Activated T-helper 1 cell treated with anti-CD3 and anti-CD28 coated beads, Interleukin-12 subunit alpha, Interleukin-12 subunit beta, Interleukin-2, Interleukin-4 antibody, amounts not matched to agents 30 ng/mL and 10 ng/mL and 1 ng/mL, durations not matched to agents 14 hours and 24 hours and 36 hours (primary cell): Measurements from ENCODE around the gene SH3BP5. TPM values are rescaled to one million over a fixed set of nuclear protein-coding genes. Genes with fewer than 3 reads are reported as not detected.

Experiments used
- DNase-seq: peaks from one replicate; pipeline ENCODE4 v3.0.0; 2021; ENCODE audit warnings: low spot score
- H3K27ac Mint-ChIP-seq: one replicate; pipeline ENCODE4 v1.8.0; 2021; ENCODE audit warnings: mild to moderate bottlenecking, mixed read lengths
- H3K27me3 Mint-ChIP-seq: one replicate; pipeline ENCODE4 v1.8.0; 2022; ENCODE audit warnings: mild to moderate bottlenecking, moderate library complexity, mixed read lengths; ENCODE audit not compliant: insufficient read depth
- H3K36me3 Mint-ChIP-seq: one replicate; pipeline ENCODE4 v1.8.0; 2021; ENCODE audit warnings: low read depth, mixed read lengths
- H3K4me1 Mint-ChIP-seq: one replicate; pipeline ENCODE4 v1.8.0; 2021; ENCODE audit warnings: low read depth, mixed read lengths
- H3K4me3 Mint-ChIP-seq: one replicate; pipeline ENCODE4 v1.8.0; 2021; ENCODE audit warnings: mild to moderate bottlenecking, moderate library complexity, mixed read lengths
- H3K9me3 Mint-ChIP-seq: one replicate; pipeline ENCODE4 v1.8.0; 2021; ENCODE audit warnings: mixed read lengths
- intact Hi-C: fragments of 100-400 bp; cut with micrococcal nuclease; formaldehyde crosslinking; loops from one replicate; pipeline ENCODE4 v1.15.1; 2024
- total RNA-seq: library from RNA; stranded (reverse); gene quantifications from 2 replicates; pipeline ENCODE4 v1.2.3, GENCODE V29; 2022

The SH3BP5 gene
- total RNA-seq, 1 donor from 2014 or later = 30.3 TPM

DNA sequence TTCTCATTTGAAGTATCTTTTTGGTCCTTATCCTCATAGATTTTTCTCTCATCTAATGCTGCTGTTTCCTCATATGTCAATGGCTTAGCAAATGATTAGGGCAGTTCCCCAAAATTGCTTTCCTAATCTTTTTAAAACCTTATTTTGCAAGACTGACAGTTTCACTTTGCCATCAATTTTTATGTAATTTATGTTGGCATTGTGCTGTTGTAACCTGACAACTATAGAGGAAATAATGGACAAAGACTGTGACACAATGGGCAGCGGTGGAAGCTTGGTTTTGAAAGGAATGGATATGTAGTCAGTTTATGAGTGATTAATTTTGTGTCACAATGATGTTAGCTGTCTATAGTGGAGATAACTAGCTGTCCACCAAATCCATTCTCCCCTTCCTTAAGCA is 10.6 kb upstream of the SH3BP5 start:
- Mint-ChIP-seq H3K27ac (no peak overlapping the region), H3K4me1 (peaks cover 32% of the 10 kb centered on the region), H3K36me3 (peaks cover 4% of the 10 kb centered on the region), H3K4me3 (no peak overlapping the region), H3K9me3 (no peaks in the 10 kb centered on the region), H3K27me3 (peaks cover 4% of the 10 kb centered on the region)
- DNase-seq = no peak
- intact Hi-C loops = no loop called here

DNA sequence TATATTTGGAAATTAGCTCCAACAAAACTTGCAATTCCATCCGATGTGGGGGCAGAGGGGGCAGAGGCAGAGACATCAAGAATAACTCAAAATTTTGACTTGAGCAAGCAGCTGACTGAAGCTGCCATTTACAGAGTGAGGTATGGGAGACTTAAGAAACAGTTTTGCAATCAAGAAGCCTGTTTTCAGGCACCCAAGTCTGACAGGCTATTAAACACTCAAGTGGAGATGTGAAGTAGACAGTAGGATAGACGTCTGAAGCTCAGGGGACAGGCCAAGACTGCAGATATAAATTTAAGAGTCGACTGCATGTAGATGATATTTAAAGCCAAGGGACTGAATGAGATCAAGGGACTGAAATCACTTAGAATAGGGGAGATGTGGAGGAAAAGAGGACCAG is 9.9 kb upstream of the SH3BP5 start:
- H3K36me3 Mint-ChIP-seq = peaks cover 4% of the 10 kb centered on the region
- H3K9me3 Mint-ChIP-seq = no peaks in the 10 kb centered on the region
- H3K4me3 Mint-ChIP-seq = no peak overlapping the region
- H3K4me1 Mint-ChIP-seq = peaks cover 25% of the 10 kb centered on the region
- no peak for DNase-seq
- no peak overlapping the region for H3K27ac Mint-ChIP-seq
- intact Hi-C loops = no loop called here
- H3K27me3 Mint-ChIP-seq = peaks cover 4% of the 10 kb centered on the region

DNA sequence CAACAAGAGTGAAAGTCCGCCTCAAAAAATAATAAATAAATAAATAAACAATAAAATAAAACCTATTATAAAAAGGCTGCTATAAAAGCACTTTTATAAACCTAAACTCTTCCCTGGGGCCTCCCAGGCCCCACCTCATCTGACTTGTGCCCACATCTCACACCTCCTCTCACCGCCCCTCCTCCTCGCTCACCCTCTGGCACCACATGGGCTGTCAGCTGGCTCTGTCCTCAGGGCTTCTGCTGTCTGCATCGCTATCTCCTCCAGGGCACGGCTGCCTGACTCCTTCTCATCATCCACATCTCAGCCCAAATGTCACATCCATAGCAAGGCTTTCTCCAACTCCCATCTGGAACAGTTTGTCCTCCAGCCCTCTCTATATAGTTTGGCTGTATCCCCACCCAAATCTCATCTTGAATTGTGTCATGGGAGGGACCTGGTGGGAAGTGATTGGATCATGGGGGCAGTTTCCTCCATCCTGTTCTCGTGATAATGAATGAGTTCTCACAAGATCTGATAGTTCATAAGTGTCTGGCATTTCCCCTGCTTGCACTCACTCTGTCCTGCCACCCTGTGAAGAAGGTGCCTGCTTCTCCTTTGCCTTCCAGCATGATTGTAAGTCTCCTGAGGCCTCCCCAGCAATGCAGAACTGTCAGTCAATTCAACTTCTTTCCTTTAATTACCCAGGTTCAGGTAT is 8.8 kb upstream of the SH3BP5 start:
- H3K4me1 Mint-ChIP-seq = peaks cover 20% of the 10 kb centered on the region
- no peak for DNase-seq
- H3K27ac Mint-ChIP-seq = no peak overlapping the region
- H3K9me3 Mint-ChIP-seq = no peaks in the 10 kb centered on the region
- H3K4me3 Mint-ChIP-seq = no peak overlapping the region
- intact Hi-C loops = no loop called here
- H3K36me3 Mint-ChIP-seq = no peaks in the 10 kb centered on the region
- H3K27me3 Mint-ChIP-seq = no peaks in the 10 kb centered on the region

DNA sequence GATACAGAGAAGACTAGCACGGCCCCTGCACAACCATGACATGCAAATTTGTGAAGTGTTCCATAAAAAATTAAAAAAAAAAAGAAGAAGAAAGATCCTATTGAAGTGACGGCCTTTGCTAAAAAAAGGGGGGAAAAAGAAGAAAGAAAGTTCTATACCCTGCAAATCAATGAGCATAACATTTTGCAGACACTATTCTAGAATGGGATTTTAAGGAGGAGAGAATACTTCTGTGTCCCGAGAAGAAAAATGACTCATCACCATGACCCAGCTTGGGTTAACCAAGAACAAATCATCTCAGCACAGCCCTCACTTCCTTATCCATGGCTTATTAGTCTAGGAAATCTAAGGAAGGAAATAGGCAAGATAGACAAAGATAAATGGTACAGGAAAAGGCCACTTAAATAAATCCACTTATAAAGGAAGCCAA is 7.4 kb upstream of the SH3BP5 start:
- no peak overlapping the region for H3K27ac Mint-ChIP-seq
- H3K4me3 Mint-ChIP-seq = no peak overlapping the region
- no peaks in the 10 kb centered on the region for H3K36me3 Mint-ChIP-seq
- peaks cover 19% of the 10 kb centered on the region for H3K4me1 Mint-ChIP-seq
- no peaks in the 10 kb centered on the region for H3K27me3 Mint-ChIP-seq
- H3K9me3 Mint-ChIP-seq = no peaks in the 10 kb centered on the region
- DNase-seq = no peak
- intact Hi-C loops = no loop called here

DNA sequence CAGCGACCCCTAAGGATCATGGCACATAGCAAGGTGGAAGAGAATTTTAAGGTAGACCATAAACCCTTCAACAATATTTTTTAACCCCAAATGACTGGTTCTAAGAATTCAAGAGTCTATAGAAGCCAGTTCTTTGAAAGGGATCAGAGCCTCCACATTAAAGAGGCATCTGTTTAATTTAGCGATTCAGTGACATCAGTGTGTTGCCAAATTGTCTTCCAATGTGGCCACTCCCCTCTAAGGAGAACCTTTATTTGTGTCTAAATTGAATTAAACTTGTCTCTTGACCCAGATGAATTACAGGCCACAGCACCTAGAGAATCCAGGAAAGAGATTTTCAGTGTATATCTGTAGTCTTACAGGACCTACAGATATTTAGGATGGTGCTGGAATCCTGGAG is 6.6 kb upstream of the SH3BP5 start:
- Mint-ChIP-seq H3K27ac (no peak overlapping the region), H3K9me3 (no peaks in the 10 kb centered on the region), H3K36me3 (peaks cover 2% of the 10 kb centered on the region), H3K4me1 (peaks cover 22% of the 10 kb centered on the region), H3K27me3 (no peaks in the 10 kb centered on the region), H3K4me3 (no peak overlapping the region)
- intact Hi-C loops = no loop called here
- DNase-seq = no peak

DNA sequence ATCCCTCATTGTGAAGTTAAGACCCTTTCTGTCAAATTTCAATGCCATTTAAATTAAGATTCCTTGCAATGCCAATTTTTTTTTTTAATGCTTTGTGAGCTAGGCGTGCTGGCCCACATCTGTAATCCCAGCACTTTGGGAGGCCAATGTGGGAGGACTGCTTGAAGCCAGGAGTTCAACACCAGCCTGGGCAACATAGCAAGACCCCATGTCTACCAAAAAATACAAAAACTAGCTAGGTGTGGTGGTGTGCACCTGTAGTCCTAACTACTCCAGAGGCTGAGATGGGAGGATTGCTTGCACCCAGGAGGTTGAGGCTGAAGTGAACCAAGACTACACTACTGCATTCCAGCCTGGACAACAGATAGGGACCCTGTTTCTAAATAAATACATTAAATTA is 5.6 kb upstream of the SH3BP5 start:
- no peak overlapping the region for H3K27ac Mint-ChIP-seq
- no peaks in the 10 kb centered on the region for H3K27me3 Mint-ChIP-seq
- no peak overlapping the region for H3K4me3 Mint-ChIP-seq
- H3K4me1 Mint-ChIP-seq = peaks cover 32% of the 10 kb centered on the region
- H3K36me3 Mint-ChIP-seq = peaks cover 3% of the 10 kb centered on the region
- no peaks in the 10 kb centered on the region for H3K9me3 Mint-ChIP-seq
- intact Hi-C loops = no loop called here
- no peak for DNase-seq

DNA sequence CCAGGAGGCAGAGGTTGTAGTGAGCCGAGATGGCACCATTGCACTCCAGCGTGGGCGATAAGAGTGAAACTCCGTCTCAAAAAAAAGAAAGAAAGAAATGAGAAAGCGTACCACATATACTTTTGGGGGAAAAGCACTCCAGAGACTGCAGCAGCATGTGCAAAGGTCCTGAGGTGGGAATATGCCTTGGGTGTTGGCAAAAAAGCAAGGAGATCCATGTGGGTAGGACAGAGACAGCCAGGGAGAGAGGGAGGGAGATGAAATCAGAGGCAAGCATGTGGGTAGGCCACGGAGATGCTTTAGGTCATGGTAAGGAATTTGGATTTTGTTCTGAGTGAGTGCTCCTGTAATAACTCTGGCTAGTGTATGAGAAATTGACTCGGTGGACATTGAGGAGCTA is 3.7 kb upstream of the SH3BP5 start:
- Mint-ChIP-seq H3K4me3 (no peak overlapping the region), H3K27me3 (no peaks in the 10 kb centered on the region), H3K9me3 (no peaks in the 10 kb centered on the region), H3K36me3 (peaks cover 7% of the 10 kb centered on the region), H3K4me1 (peaks cover 39% of the 10 kb centered on the region), H3K27ac (no peak overlapping the region)
- intact Hi-C loops = no loop called here
- DNase-seq = no peak

DNA sequence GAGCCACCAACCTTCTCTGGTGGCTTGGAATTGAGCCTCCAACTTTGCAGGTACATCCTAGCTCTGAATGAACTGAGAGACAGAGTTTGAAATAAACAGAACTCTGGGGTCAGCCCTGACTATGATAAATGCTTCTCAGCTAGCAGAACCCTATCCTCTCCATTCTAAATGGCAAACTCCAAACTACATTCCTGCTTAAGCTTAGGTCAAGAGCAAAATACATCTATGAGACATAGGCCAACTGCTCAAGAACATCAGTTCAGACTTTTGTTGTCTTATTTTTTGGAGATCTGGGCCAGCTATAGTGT is 1.5 kb upstream of the SH3BP5 start:
- intact Hi-C loops = loop anchor here (2.0 kb wide), 1 partner anchor 127 kb away; the partner anchor contains the start of gene CAPN7
- H3K9me3 Mint-ChIP-seq = no peaks in the 10 kb centered on the region
- H3K36me3 Mint-ChIP-seq = peaks cover 26% of the 10 kb centered on the region
- H3K4me3 Mint-ChIP-seq = no peak overlapping the region
- no peaks in the 10 kb centered on the region for H3K27me3 Mint-ChIP-seq
- H3K4me1 Mint-ChIP-seq = peaks cover 59% of the 10 kb centered on the region
- no peak overlapping the region for H3K27ac Mint-ChIP-seq
- no peak for DNase-seq

DNA sequence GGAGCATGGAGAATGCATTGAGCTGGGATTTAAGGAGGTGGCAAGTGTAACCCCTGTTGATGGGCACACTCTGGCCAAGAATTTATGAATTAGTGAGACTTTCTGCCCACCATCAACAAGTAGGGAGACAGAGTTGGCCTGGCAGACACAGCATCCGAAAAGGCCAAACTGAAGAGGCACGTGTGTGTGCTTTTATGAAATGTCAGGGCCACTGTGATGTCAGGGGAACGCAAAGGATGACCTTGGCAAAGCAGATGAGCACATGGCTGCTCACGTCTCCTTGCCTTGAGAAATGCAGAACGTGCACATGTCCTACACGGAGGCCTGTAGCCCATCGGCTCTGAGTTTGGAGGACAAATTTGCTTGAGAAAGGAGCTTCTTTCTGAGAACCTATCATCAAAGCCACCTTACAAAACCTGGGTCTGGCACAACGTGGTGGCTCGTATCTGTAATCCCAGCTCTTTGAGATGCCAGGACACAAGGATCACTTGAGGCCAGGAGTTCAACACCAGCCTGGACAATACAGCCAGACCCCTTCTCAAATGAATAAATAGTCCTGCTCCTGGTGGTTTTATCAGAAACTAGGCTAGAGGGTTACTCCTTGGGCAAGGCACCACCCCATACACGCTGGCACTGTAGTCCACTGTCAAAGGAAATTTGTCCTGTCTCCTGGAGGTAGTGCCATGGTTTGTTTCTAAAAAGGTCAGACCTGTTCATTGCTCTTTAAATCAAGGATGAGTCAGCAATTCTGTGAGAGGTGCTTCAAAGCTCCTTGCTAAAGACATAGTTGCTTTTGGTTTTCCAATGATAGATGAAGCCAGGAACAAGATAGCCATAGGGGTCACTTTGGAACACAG is 941 bp upstream of the SH3BP5 start:
- Mint-ChIP-seq H3K27ac (peak overlapping the region; percentile 89), H3K36me3 (peaks cover 29% of the 10 kb centered on the region), H3K4me1 (peaks cover 65% of the 10 kb centered on the region), H3K4me3 (peak overlapping the region; percentile 94), H3K9me3 (no peaks in the 10 kb centered on the region), H3K27me3 (no peaks in the 10 kb centered on the region)
- DNase-seq = no peak
- intact Hi-C loops = loop anchor here (2.0 kb wide), 1 partner anchor 127 kb away; the partner anchor contains the start of gene CAPN7

DNA sequence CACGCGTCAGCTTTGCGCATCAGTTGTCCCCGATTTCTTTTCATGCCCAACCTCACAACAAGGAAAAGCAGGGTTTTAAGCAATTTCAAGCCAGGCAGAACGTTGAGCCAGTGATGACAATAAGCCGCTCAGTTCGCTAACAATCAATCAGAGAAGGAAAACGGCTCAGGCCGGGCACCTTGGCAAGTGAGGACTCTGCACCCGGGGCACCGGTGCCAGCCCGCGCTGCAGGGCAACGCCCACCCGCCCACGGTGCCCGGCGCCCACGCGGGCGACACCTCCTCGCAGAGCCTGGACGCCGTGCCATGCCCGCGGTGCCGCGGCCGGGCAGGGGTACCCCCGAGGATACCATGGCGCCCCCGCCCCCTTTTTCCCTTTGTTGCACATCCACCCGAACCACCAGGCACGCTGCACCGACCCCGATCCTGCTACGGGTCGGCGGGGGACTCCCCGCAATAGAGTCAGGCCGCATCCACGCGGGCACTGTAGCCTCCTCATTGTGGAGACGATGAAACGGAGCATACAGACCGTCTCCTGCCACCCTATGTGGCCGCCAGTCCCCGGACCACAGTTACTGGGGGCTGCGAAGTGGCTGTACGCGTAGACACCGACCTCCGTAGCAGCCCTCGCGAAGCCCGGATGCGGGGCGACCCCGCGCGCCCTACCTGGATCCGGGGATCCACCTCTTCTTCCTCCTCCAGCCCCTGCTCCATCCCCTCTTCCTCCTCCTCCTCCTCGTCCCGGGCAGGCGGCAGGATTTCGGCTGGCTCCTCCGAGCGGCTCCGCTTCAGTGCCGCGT is 581 bp downstream of the SH3BP5 start:
- peak overlapping the region; percentile 87 for H3K27ac Mint-ChIP-seq
- peaks cover 76% of the 10 kb centered on the region for H3K4me1 Mint-ChIP-seq
- intact Hi-C loops = loop anchor here (1.0 to 2.0 kb wide), 7 partner anchors 22 to 125 kb away; partner anchors contain the start of gene CAPN7
- peak overlapping the region; percentile 92 for H3K4me3 Mint-ChIP-seq
- H3K27me3 Mint-ChIP-seq = no peaks in the 10 kb centered on the region
- peak; percentile 25 for DNase-seq
- H3K9me3 Mint-ChIP-seq = no peaks in the 10 kb centered on the region
- H3K36me3 Mint-ChIP-seq = peaks cover 39% of the 10 kb centered on the region

DNA sequence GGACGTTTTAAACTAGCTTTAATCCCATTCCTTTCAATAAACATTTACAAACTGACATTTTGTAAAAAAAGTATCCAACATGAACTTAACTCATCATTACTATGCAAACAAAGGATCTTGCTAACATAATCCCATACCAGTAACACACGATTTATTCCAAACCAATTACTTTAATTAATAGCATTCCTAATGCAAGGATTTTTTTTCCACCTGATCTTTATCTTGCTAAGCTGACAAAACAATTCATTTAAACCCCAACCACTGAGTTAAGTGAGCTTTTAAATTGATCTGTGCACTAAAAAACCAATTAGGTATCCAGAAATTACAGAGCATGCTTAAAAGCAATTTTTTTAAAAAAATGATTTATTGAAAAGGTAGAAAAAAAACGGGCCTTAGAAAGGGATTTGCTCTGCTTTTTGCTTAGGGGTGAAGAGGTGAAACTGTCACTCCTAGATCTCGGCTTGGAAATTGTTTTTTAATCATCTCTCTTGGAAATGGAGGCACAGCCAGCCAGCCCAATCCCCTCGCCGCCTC is 1.2 kb downstream of the SH3BP5 start:
- Mint-ChIP-seq H3K27ac (peak overlapping the region; percentile 86), H3K36me3 (peaks cover 43% of the 10 kb centered on the region), H3K4me3 (peak overlapping the region; percentile 92), H3K9me3 (no peaks in the 10 kb centered on the region), H3K27me3 (no peaks in the 10 kb centered on the region), H3K4me1 (peaks cover 74% of the 10 kb centered on the region)
- no peak for DNase-seq
- intact Hi-C loops = no loop called here

DNA sequence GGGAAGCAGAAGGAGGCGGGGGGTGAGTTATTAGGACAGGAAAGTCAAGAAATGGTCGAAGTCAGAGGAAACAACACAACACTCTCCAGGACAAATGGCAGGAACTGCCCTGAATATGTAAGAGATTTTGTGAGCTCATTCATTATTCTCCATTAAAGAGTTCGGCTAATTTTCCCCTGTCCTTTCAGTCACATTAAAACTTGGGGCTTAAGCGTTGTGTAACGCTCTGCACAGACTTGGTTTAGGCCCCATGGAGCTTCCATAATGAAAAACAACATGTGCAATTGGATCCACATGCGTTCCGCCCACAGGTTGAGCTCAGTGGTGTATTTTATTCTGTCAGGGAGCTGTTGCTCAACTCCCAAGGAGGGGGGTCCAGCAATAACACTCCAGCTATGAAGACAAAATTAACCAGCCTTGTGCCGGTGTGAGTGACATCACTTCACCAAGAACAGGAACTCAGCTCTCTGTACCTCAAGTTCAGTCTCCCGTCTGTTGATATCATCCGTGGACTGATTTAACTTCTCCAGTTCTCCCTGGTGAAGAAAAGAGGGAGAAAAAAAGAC is 2.3 kb downstream of the SH3BP5 start:
- Mint-ChIP-seq H3K9me3 (no peaks in the 10 kb centered on the region), H3K27me3 (no peaks in the 10 kb centered on the region), H3K36me3 (peaks cover 53% of the 10 kb centered on the region), H3K4me1 (peaks cover 78% of the 10 kb centered on the region), H3K27ac (no peak overlapping the region), H3K4me3 (peak overlapping the region; percentile 92)
- intact Hi-C loops = no loop called here
- DNase-seq = no peak
